GM19372 (cell line): ENCODE results near the gene HBD.

Experiments
- ATAC-seq: cut with Tn5 transposase; IDR thresholded peaks from one replicate; pipeline ENCODE4 v1.9.1; 2021; ENCODE audit warnings: mild to moderate bottlenecking, low read depth, moderate library complexity; ENCODE audit not compliant: unreplicated experiment

HBD gene

DNA sequence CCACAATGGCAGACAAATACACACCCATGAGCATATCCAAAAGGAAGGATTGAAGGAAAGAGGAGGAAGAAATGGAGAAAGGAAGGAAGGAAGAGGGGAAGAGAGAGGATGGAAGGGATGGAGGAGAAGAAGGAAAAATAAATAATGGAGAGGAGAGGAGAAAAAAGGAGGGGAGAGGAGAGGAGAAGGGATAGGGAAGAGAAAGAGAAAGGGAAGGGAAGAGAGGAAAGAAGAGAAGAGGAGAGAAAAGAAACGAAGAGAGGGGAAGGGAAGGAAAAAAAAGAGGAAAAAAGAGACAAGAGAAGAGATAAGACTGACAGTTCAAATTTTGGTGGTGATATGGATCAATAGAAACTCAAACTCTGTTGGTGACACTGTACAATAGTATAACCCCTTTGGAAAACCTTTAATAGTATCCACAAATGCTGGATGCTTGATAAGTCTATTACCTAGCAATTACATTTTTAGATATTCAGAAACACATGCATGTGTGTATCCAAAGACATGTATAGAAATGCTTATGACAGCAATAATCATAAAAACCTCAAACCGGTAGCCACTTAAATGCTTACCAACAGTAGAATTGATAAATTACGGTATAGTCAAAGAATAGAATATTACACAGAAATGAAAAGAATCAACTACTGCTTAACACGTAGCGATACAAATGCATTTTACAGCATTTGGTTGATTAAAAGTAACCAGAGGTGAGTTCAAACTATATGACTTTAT is 1.2 kb upstream of the HBD start:
- no peak for ATAC-seq

DNA sequence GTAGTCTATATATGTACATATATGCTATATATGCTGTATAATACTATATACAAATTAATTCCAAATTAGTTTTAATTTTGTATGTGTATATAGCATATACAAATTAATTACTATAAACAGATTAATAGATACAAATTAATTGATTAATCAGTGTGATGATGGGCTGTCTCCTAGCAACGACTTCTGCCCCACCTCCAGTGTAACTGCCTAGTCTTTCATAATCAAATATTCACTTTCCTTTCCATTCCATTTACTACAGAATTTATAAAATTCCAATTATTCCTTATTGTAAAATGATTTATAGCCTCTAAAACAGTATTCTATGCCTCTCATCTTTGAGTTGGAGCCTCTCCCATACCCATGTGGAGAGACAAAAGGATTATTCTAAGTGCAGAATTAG is 976 bp downstream of the HBD start:
- ATAC-seq: no peak

DNA sequence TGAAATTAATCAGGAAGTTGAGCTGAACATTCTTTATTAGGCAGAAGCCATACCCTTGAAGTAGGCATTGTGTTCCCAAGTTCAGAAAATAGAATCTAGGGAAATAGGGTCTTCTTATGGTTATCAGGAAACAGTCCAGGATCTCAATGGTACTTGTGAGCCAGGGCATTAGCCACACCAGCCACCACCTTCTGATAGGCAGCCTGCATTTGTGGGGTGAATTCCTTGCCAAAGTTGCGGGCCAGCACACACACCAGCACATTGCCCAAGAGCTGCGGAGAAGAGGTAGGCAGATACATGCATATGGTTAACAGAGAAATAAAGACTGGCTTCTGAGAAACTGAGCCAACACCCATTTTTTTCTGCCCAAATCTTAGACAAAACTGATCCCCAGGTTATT is 1.5 kb downstream of the HBD start:
- no peak for ATAC-seq

DNA sequence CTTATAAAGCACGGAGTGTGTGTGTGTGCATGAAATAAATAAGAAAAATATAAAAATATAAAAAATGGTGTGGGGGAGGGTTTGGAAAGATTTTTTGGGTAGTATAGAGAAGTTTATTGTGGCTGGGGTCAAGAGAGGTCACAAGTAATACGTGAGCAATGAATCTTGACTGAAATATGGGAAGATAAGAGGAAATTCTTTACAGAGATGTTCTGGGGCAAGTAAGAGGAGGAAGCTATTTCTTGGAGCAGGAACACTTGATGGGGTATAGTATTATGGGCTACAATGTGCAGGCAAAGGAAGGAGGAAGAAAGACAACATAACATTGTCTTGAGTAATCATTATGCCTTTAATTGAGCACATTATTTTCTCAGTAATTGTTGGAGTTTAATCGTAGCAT is 2.1 kb downstream of the HBD start:
- no peak for ATAC-seq

DNA sequence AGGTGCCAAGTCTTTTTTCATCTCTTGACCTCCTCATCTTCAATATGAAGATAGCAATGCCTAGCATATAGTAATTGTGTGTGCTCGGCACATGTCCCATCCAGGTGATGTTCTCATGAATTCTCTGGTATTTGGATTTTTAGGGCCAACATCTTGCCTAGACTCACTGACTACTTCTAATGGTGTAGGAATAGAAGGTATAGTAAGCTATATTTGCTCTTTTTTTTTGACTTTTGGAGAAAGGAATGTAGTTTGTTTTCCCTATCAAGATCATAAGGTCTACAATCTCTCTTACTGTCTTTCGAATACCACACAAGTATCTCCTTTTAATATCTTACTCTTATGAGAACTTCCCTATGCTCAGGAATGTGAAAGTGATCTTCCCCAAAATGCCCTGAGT is 3.2 kb downstream of the HBD start:
- no peak for ATAC-seq

DNA sequence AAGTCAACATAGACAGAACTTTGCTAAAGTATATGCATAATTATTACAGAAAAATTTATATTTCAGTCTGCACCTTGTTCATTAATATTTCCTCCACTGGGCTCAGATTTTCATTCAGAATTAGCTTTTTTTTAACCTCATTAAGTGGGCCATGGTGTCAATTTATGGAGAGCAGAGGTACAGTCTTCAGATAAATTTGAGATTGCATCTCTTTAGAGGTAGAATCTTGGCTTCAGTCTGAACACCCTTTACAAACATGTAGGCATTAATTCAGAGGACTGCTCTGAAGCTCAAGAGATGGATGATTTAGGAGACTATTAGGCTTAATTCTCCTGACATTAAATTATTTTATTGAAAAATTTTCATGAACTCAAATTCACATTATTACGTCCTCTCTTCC is 4.0 kb downstream of the HBD start:
- ATAC-seq: no peak

DNA sequence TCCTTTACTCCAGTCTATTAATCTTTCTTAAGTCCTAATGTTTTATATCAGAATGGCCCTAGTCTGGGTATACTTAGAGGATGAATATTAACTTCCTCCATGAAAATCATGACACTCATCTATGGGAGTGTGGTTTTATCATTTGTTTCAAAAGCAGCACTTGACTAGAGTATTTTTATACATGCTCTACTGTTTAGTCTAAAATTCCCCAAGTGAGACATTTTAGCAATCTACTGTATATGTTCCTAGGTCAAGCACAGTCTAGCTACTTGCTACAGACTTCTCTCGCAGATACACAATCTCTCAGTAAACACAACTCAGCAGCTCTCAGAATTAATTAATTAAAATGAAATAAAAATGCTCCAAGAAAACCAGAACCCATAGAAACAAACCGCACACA is 4.5 kb downstream of the HBD start:
- no peak for ATAC-seq

DNA sequence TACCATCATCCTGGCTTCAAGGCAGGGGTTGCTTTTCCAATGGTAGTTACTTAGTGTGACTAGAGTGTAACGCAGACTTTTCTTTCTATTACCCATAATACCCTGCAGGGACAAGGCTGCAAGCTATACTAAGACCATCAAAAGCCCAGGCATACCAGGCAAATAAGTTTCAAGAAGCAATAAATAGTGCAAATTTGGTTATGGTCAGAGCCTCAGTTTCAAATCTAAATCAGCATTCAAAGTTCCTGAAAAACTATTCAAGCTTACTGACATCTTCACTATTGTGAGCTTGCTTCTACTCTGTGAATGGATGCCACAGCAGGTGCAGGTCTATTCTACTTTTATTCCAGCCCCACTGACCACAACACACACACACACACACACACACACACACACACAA is 4.9 kb downstream of the HBD start:
- ATAC-seq: no peak

DNA sequence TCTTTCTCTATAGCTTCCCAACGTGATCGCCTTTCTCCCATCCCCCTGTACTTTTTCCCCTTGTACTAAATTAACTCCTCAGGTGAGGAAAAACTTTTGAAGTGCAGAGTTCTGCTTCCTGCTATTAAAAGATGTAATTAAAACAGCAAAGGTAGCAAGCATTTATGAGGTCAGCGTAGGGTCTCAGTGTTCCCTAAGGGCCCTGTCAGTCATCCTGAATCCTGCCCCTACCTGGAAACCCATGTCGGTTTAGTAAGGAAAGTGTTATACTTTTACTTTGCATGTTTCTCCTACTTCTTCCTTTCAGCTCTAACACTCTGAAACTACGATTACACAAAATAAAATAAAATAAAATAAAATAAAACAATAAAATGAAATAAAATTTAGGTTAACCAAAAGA is 6.2 kb downstream of the HBD start:
- ATAC-seq: no peak

DNA sequence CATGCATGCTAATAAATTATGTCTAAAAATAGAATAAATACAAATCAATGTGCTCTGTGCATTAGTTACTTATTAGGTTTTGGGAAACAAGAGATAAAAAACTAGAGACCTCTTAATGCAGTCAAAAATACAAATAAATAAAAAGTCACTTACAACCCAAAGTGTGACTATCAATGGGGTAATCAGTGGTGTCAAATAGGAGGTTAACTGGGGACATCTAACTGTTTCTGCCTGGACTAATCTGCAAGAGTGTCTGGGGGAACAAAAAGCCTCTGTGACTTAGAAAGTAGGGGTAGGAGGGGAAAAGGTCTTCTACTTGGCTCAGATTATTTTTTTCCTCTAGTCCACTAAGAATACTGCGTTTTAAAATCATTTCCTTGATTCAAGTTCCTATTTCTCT is 6.6 kb downstream of the HBD start:
- no peak for ATAC-seq

DNA sequence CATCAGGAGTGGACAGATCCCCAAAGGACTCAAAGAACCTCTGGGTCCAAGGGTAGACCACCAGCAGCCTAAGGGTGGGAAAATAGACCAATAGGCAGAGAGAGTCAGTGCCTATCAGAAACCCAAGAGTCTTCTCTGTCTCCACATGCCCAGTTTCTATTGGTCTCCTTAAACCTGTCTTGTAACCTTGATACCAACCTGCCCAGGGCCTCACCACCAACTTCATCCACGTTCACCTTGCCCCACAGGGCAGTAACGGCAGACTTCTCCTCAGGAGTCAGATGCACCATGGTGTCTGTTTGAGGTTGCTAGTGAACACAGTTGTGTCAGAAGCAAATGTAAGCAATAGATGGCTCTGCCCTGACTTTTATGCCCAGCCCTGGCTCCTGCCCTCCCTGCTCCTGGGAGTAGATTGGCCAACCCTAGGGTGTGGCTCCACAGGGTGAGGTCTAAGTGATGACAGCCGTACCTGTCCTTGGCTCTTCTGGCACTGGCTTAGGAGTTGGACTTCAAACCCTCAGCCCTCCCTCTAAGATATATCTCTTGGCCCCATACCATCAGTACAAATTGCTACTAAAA is 7.5 kb downstream of the HBD start, which contains the start of gene HBB:
Gene HBB (minus strand): TSS at position 340 of the 579 bp plus-strand sequence. CDS start 50 bp downstream, at position 290.
- no peak for ATAC-seq

DNA sequence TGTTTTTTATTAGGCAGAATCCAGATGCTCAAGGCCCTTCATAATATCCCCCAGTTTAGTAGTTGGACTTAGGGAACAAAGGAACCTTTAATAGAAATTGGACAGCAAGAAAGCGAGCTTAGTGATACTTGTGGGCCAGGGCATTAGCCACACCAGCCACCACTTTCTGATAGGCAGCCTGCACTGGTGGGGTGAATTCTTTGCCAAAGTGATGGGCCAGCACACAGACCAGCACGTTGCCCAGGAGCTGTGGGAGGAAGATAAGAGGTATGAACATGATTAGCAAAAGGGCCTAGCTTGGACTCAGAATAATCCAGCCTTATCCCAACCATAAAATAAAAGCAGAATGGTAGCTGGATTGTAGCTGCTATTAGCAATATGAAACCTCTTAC is 8.8 kb downstream of the HBD start:
- no peak for ATAC-seq

DNA sequence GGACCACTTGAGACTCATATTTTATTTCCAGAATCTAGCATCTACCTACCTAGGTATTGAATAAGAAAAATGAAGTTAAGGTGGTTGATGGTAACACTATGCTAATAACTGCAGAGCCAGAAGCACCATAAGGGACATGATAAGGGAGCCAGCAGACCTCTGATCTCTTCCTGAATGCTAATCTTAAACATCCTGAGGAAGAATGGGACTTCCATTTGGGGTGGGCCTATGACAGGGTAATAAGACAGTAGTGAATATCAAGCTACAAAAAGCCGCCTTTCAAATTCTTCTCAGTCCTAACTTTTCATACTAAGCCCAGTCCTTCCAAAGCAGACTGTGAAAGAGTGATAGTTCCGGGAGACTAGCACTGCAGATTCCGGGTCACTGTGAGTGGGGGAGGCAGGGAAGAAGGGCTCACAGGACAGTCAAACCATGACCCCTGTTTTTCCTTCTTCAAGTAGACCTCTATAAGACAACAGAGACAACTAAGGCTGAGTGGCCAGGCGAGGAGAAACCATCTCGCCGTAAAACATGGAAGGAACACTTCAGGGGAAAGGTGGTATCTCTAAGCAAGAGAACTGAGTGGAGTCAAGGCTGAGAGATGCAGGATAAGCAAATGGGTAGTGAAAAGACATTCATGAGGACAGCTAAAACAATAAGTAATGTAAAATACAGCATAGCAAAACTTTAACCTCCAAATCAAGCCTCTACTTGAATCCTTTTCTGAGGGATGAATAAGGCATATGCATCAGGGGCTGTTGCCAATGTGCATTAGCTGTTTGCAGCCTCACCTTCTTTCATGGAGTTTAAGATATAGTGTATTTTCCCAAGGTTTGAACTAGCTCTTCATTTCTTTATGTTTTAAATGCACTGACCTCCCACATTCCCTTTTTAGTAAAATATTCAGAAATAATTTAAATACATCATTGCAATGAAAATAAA is 9.5 kb downstream of the HBD start:
- no peak for ATAC-seq

DNA sequence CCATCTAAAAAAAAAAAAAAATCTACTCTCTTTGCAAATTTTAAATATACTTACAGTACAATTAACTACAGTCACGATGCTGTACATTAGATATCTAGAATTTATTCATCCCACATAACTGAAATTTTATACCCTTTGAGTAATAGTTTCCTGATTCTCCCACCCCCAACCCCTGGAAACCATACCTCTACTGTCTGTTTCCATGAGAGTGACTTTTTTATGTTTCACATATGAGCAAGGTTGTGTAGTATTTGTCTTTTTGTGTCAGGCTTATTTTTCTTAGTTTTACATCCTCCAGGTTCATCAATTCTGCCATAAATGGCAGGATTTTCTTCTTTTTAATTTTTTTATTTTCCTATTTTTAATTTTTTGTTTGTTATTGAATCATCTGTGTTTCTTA is 10.6 kb downstream of the HBD start:
- no peak for ATAC-seq

DNA sequence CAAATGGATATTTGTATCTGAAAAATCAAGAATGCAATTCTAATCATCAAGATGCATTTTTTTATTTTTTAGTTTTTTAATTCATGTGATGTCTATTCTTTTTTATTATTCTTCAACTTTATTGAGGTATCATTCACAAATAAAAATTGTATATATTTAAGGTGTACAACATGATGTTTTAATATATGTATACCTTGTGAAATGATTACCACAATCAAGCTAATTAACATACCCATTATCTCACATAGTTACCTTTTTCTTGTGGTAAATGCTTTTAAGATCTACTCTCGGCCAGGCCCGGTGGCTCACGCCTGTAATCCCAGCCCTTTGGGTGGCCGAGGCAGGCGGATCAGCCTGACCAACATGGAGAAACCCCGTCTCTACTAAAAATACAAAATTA is 11.1 kb downstream of the HBD start:
- ATAC-seq: no peak

DNA sequence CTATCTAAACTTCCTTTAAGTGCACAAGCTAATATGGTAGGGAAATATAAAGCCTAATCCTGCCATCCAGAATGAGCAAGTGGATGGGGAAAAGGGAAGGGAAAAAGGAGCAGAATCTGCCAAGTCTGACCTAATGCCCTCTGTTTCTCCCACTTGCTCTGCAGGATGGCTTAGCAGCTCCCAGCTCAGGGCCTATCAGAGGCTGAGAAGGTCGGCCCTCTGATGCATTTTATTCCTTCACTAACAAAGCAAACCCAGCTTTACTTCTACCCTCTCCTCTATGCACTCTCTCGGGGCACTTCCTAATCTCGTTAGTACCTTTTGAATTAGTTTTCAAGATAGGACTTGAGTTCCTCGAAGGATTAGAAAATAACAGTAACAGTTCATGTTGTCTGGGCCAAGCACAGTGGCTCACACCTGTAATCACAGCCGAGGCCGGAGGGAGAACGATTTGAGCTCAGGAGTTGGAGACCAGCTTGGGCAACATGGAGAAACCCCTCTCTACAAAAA is 23.9 kb downstream of the HBD start:
- ATAC-seq: no peak

DNA sequence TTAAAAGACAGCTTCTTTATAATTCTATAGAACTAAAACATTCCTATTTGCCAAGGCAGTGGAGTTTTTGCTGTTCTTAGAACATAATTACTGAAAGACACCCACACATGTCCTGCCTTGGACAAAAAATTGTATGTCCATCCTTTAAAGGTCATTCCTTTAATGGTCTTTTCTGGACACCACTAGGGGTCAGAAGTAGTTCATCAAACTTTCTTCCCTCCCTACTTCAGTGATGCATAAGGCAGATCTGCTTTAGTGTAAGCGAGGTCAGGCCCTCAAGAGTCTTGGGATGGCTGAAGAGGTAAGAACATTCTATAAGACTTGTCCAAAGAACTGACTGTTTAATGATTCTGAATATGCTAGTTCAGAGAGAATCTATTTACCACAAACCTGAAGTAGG is 29.5 kb downstream of the HBD start:
- peak; percentile 81 for ATAC-seq

DNA sequence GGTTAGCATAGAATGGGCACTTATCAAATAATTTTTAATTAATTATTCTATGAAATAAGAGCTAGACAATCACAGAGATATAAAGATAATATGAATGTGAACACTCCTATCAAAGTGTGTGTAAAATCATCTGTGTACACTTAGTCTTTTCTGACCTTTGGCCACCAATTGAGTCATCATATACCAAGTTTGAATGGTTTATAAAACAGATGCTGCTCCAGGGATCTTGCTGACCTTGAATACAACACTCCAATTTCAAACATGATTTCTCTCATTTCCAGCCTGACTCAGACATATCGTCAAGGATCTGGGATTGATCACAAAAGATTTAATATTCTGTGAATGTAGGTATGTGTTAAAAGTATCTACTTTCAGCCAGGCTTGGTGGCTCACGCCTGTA is 30.9 kb downstream of the HBD start:
- ATAC-seq: no peak

DNA sequence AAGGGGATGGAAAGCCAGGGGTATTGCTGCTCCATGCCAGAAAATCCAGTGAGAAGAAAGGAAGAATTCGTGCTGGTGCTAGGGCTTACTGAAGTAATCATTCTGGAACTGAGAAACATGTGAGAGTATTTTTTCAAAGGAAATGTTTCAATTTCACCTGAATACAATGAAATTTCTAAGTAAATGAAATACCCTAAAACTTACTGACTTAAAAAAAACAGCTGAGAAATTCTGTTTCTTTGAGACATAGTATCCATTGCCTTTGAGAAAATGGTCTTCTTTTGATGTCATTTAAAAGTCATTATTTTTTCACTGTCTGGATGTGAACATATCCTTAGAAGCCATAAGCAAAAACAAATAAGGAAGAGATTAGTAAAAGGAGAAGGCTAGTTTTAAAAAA is 33.7 kb downstream of the HBD start, which contains the start of gene OR51V1:
Gene OR51V1 (minus strand): TSS at position 101 of the 400 bp plus-strand sequence. CDS start 0 bp downstream, at position 101.
- no peak for ATAC-seq

DNA sequence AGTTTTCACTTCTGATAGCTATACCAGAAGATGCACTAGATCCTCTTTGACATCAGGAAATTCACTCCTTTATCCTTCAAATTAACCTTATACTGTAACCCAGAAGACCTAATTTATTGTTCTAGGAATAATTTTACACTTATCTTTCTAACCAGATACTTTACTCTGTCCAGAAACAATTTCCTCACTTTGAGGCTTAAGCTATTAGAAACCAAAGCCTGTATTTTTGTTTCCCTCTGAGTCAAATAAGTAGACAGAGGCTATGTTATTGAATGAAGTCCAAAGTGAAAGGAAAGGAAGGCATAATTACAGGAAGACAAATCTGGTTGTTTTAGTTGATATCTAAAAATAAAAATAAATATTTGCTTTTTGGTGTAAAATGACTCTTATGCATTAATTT is 36.0 kb downstream of the HBD start:
- no peak for ATAC-seq

DNA sequence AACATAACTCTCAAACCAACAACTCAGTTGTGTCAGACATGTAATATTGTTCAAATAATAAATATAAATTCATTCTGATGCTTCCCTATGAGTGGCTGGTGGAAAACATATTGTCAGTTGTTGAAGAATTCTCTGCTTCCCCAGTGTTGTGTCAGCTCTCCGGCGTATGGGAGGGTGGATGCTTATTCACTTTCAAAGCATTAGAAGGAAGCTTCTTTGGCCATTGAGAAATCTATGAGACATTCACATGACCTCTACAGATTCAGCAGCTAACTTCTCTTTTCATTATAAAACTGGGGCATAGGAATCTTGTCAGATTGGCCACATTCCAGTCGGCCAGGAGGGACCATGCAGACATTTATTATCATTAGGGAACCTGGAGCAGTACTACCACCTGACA is 36.7 kb downstream of the HBD start:
- no peak for ATAC-seq
